ENCODE results near the gene ZNF516.
A peak's percentile ranks its signal among the peaks of the same experiment; 100 is the strongest.

ZNF516 gene

GRCh38 chr18:76428396-76429261 is 66.4 kb downstream of the ZNF516 start:
- Histone ChIP-seq H3K18ac (ENCODE audit: low read depth in 1 of 2, low read length in 2 of 2) (peak overlapping the region in 1 of 2 experiments; percentile 22), H2BK5ac (ENCODE audit: low read depth, low read length, poor library complexity, severe bottlenecking) (no peak overlapping the region), H2BK12ac (ENCODE audit: low read length in 2 of 2) (no peak overlapping the region), H3K9me3 (ENCODE audit: control insufficient read depth, low read length) (no peaks in the 10 kb centered on the region), H3K4me2 (ENCODE audit: low read length, poor library complexity, severe bottlenecking) (no peak overlapping the region), H3K79me1 (replicated peaks; ENCODE audit: low read length, poor library complexity, severe bottlenecking) (peaks cover 27% of the 10 kb centered on the region), H3K9ac (ENCODE audit: low read length) (peak overlapping the region; percentile 30), H2BK15ac (ENCODE audit: low read depth, poor library complexity, severe bottlenecking) (no peak overlapping the region), H3K27ac (ENCODE audit: low read length, poor library complexity, severe bottlenecking) (no peak overlapping the region), H4K91ac (ENCODE audit: low read length) (no peak overlapping the region), H2BK120ac (ENCODE audit: low read depth, low read length) (no peak overlapping the region), H3K14ac (ENCODE audit: low read length in 2 of 2) (no peak overlapping the region), H3K4me1 (ENCODE audit: control insufficient read depth, insufficient read depth, low read depth, low read length) (peaks cover 4% of the 10 kb centered on the region), H2AK5ac (ENCODE audit: low read length, severe bottlenecking) (no peak overlapping the region), H3K23ac (ENCODE audit: low read length in 2 of 2) (no peak overlapping the region), H3K36me3 (ENCODE audit: control insufficient read depth in 1 of 2, insufficient read depth in 2 of 2, low read depth in 1 of 2, low read length in 2 of 2) (peaks cover 18 to 31% of the 10 kb centered on the region in 2 experiments), H3K4ac (ENCODE audit: low read depth in 1 of 2, low read length in 2 of 2) (no peak overlapping the region), H2AFZ (ENCODE audit: low read depth, low read length) (no peak overlapping the region), H3K4me3 (ENCODE audit: insufficient read depth in 1 of 2, low read depth in 1 of 2, low read length in 2 of 2) (no peak overlapping the region), H4K8ac (ENCODE audit: low read length) (no peak overlapping the region), H3K27me3 (ENCODE audit: control insufficient read depth in 1 of 2, insufficient read depth in 1 of 2, low read length in 2 of 2) (no peaks in the 10 kb centered on the region)
- no peak for DNase-seq
- 89% methylated on average over 14 of the region's 15 CpGs for WGBS

GRCh38 chr18:76426737-76427305 is 68.2 kb downstream of the ZNF516 start:
- Histone ChIP-seq H4K91ac (ENCODE audit: low read length) (no peak overlapping the region), H3K4ac (ENCODE audit: low read depth in 1 of 2, low read length in 2 of 2) (no peak overlapping the region), H2BK12ac (ENCODE audit: low read length in 2 of 2) (no peak overlapping the region), H3K9ac (ENCODE audit: low read length) (no peak overlapping the region), H3K18ac (ENCODE audit: low read depth in 1 of 2, low read length in 2 of 2) (no peak overlapping the region), H3K27me3 (ENCODE audit: control insufficient read depth in 1 of 2, insufficient read depth in 1 of 2, low read length in 2 of 2) (no peaks in the 10 kb centered on the region), H3K4me3 (ENCODE audit: insufficient read depth in 1 of 2, low read depth in 1 of 2, low read length in 2 of 2) (no peak overlapping the region), H4K8ac (ENCODE audit: low read length) (no peak overlapping the region), H2AFZ (ENCODE audit: low read depth, low read length) (no peak overlapping the region), H3K36me3 (ENCODE audit: control insufficient read depth in 1 of 2, insufficient read depth in 2 of 2, low read depth in 1 of 2, low read length in 2 of 2) (peaks cover under 1 to 16% of the 10 kb centered on the region in 2 experiments), H3K14ac (ENCODE audit: low read length in 2 of 2) (no peak overlapping the region), H3K9me3 (ENCODE audit: control insufficient read depth, low read length) (no peaks in the 10 kb centered on the region), H3K27ac (ENCODE audit: low read length, poor library complexity, severe bottlenecking) (no peak overlapping the region), H3K4me2 (ENCODE audit: low read length, poor library complexity, severe bottlenecking) (no peak overlapping the region), H2BK5ac (ENCODE audit: low read depth, low read length, poor library complexity, severe bottlenecking) (no peak overlapping the region), H3K23ac (ENCODE audit: low read length in 2 of 2) (no peak overlapping the region), H3K79me1 (replicated peaks; ENCODE audit: low read length, poor library complexity, severe bottlenecking) (peaks cover 14% of the 10 kb centered on the region), H2BK15ac (ENCODE audit: low read depth, poor library complexity, severe bottlenecking) (no peak overlapping the region), H3K4me1 (ENCODE audit: control insufficient read depth, insufficient read depth, low read depth, low read length) (peaks cover 6% of the 10 kb centered on the region), H2AK5ac (ENCODE audit: low read length, severe bottlenecking) (no peak overlapping the region), H2BK120ac (ENCODE audit: low read depth, low read length) (no peak overlapping the region)
- DNase-seq: peak; percentile 39
- 32% methylated on average over 6 of the region's 8 CpGs for WGBS

GRCh38 chr18:76425146-76426131 is 69.6 kb downstream of the ZNF516 start:
- H3K9ac ChIP-seq (ENCODE audit: low read length): no peak overlapping the region
- H3K18ac ChIP-seq (ENCODE audit: low read depth in 1 of 2, low read length in 2 of 2): no peak overlapping the region
- DNase-seq: peak; percentile 40
- no peak overlapping the region for H2BK5ac ChIP-seq (ENCODE audit: low read depth, low read length, poor library complexity, severe bottlenecking)
- no peak overlapping the region for H3K4me3 ChIP-seq (ENCODE audit: insufficient read depth in 1 of 2, low read depth in 1 of 2, low read length in 2 of 2)
- H3K4me2 ChIP-seq (ENCODE audit: low read length, poor library complexity, severe bottlenecking): no peak overlapping the region
- no peak overlapping the region for H3K14ac ChIP-seq (ENCODE audit: low read length in 2 of 2)
- no peak overlapping the region for H2BK120ac ChIP-seq (ENCODE audit: low read depth, low read length)
- no peak overlapping the region for H4K8ac ChIP-seq (ENCODE audit: low read length)
- no peak overlapping the region for H3K27ac ChIP-seq (ENCODE audit: low read length, poor library complexity, severe bottlenecking)
- H3K79me1 ChIP-seq (replicated peaks; ENCODE audit: low read length, poor library complexity, severe bottlenecking): peaks cover 19% of the 10 kb centered on the region
- H3K9me3 ChIP-seq (ENCODE audit: control insufficient read depth, low read length): no peaks in the 10 kb centered on the region
- no peak overlapping the region for H4K91ac ChIP-seq (ENCODE audit: low read length)
- H2AK5ac ChIP-seq (ENCODE audit: low read length, severe bottlenecking): no peak overlapping the region
- H3K27me3 ChIP-seq (ENCODE audit: control insufficient read depth in 1 of 2, insufficient read depth in 1 of 2, low read length in 2 of 2): no peaks in the 10 kb centered on the region
- H2BK12ac ChIP-seq (ENCODE audit: low read length in 2 of 2): no peak overlapping the region
- no peak overlapping the region for H2BK15ac ChIP-seq (ENCODE audit: low read depth, poor library complexity, severe bottlenecking)
- H3K4me1 ChIP-seq (ENCODE audit: control insufficient read depth, insufficient read depth, low read depth, low read length): peaks cover 8% of the 10 kb centered on the region
- 77% methylated on average over 21 of the region's 22 CpGs for WGBS
- no peak overlapping the region for H3K4ac ChIP-seq (ENCODE audit: low read depth in 1 of 2, low read length in 2 of 2)
- no peak overlapping the region for H3K23ac ChIP-seq (ENCODE audit: low read length in 2 of 2)
- H3K36me3 ChIP-seq (ENCODE audit: control insufficient read depth in 1 of 2, insufficient read depth in 2 of 2, low read depth in 1 of 2, low read length in 2 of 2): peaks cover 4 to 13% of the 10 kb centered on the region in 2 experiments
- H2AFZ ChIP-seq (ENCODE audit: low read depth, low read length): no peak overlapping the region
